Adipose tissue (tissue), 3 donors: Measurements from ENCODE around the gene CHMP4B. TPM values are rescaled to one million over a fixed set of nuclear protein-coding genes. Genes with fewer than 3 reads are reported as not detected.

Source experiments
- H3K27ac ChIP-seq: one replicate; pipeline ENCODE4 v1.5.1; 2013; ENCODE audit warnings: low read depth, low read length
- WGBS, 3 donors: extraction: QIAGEN DNeasy Blood & Tissue Kit; methylation state at CpG; one replicate each; pipeline ENCODE4 v1.1.7; 2013; 5-methylcytosine and 5-hydroxymethylcytosine counted together
- polyA plus RNA-seq, 3 donors: library from polyadenylated mRNA; stranded (reverse); fragments of 200-250 nt; gene quantifications; one replicate each; pipeline ENCODE4 v1.2.3, GENCODE V29; 2013
- donor health status: healthy with polysubstance abuse.
- donor health status: Bipolar disorder and iron deficiency.
- donor health status: healthy.

The CHMP4B gene, protein sequence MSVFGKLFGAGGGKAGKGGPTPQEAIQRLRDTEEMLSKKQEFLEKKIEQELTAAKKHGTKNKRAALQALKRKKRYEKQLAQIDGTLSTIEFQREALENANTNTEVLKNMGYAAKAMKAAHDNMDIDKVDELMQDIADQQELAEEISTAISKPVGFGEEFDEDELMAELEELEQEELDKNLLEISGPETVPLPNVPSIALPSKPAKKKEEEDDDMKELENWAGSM
- polyA plus RNA-seq, result 100 to 1,000 TPM in 1 of 3 donors, 10 to 100 TPM in 2; 50.9 to 131 (median 97.2) TPM

DNA sequence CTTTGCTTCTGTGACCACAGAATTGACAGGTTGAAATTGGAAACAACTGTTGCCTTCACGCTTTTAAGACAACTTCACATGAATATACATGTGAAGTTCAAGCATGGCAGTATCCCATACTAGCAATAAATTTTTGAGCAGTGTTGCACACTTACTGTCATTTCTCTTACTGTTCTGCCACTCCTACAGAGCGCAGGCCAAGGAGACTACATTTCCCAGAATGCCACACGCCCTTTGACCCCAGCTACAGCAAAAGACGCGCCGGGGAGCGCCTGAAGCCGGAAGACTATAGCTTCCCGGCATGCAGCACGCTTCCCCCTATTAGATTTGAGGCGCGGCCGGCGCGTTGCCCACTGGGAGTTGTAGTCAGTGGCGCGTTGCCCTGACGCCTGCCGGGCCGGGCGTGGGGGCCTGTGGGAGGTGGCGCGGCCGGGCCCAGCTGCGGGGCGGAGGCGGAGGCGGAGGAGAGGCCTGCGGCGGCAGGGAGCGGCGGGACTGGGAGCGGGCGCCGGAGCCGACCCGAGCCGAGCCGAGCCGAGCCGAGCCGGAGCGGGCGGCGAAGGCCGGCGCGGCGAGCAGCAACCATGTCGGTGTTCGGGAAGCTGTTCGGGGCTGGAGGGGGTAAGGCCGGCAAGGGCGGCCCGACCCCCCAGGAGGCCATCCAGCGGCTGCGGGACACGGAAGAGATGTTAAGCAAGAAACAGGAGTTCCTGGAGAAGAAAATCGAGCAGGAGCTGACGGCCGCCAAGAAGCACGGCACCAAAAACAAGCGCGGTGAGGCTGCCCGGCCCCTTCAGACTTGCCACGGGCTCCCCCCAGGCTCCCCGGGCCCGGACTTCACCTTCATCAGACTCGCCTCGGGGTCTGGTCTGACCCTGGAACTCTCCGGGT is at the start of gene CHMP4B:
Gene CHMP4B, plus strand, starts transcription at position 464 of the 891 bp plus-strand sequence. Its CDS starts 121 bp downstream, at position 585.
- 0 to 1% (median 0%) methylated on average over 58 to 71 of the region's 71 CpGs for WGBS, 3 donors
- peak within 1 kb of the TSS; percentile 98 for H3K27ac ChIP-seq

- WGBS, 3 donors, result 93 to 95% (median 94%) methylated on average over 13 of the region's 13 CpGs
- no peak overlapping the region for H3K27ac ChIP-seq
Measured at GRCh38 chr20:33761698-33762250, 49.4 kb upstream of the CHMP4B start.

GRCh38 chr20:33765099-33765498 is 46.0 kb upstream of the CHMP4B start:
- 82 to 91% (median 84%) methylated on average over 2 of the region's 2 CpGs for WGBS, 3 donors
- no peak overlapping the region for H3K27ac ChIP-seq

GRCh38 chr20:33765592-33765991 is 45.6 kb upstream of the CHMP4B start:
- H3K27ac ChIP-seq, result no peak overlapping the region
- 92 to 95% (median 94%) methylated on average over 5 of the region's 5 CpGs for WGBS, 3 donors

DNA sequence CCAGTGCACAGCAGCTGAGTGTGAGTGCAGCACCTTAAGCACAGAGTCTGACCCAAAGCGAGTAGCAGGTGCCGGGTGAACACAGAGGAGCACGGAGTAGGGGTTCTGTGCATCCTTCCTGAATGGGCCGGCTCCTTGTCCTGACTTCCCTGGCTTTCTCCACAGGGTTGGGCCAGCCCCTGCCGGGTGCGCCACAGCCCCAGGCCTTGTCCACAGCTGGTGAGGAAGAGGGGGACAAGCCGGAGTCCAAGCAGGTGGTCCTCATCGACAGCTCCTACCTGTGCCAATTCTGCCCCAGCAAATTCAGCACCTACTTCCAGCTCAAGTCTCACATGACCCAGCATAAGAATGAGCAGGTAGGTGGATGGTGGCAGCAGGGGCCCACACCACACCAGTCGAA is 44.5 kb upstream of the CHMP4B start:
- WGBS, 3 donors, result 95% methylated on average over 9 of the region's 9 CpGs
- H3K27ac ChIP-seq, result no peak overlapping the region

GRCh38 chr20:33767777-33768138 is 43.4 kb upstream of the CHMP4B start:
- 95 to 98% (median 96%) methylated on average over 2 of the region's 2 CpGs for WGBS, 3 donors
- H3K27ac ChIP-seq, result no peak overlapping the region

DNA sequence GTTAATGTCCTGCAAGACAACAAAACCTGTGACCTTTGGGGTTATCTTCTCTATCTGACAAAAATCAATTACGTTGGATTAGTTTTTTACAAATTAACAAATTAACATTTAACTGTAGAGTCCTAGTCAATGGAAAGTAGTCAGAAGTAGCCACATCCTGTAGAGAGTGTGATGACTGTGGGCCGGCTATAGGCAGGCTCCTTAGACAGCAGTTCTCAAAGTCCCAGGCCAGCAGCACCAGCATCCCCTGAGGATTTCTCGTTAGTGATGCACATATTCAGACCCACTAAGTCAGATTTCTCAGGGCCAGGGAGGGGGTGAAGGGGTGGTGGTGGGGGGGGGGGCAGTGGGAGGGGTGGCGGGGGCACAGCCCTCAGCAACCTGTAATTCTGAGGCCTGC is 42.1 kb upstream of the CHMP4B start:
- WGBS, 3 donors, result 86 to 90% (median 89%) methylated on average over 4 of the region's 4 CpGs

GRCh38 chr20:33770005-33770404 is 41.1 kb upstream of the CHMP4B start:
- WGBS, 3 donors, result 70 to 75% (median 71%) methylated on average over 10 of the region's 10 CpGs

More for the DNA sequence above, 42.1 kb upstream of the CHMP4B start:
- no peak overlapping the region for H3K27ac ChIP-seq

GRCh38 chr20:33771938-33772337 is 39.2 kb upstream of the CHMP4B start:
- WGBS, 3 donors, result 95 to 96% (median 95%) methylated on average over 5 of the region's 5 CpGs
- H3K27ac ChIP-seq, result no peak overlapping the region

More at GRCh38 chr20:33770005-33770404, 41.1 kb upstream of the CHMP4B start:
- H3K27ac ChIP-seq, result no peak overlapping the region

- 88 to 92% (median 92%) methylated on average over 3 of the region's 3 CpGs for WGBS, 3 donors
- no peak overlapping the region for H3K27ac ChIP-seq
Measured at GRCh38 chr20:33772439-33772838, 38.7 kb upstream of the CHMP4B start.

DNA sequence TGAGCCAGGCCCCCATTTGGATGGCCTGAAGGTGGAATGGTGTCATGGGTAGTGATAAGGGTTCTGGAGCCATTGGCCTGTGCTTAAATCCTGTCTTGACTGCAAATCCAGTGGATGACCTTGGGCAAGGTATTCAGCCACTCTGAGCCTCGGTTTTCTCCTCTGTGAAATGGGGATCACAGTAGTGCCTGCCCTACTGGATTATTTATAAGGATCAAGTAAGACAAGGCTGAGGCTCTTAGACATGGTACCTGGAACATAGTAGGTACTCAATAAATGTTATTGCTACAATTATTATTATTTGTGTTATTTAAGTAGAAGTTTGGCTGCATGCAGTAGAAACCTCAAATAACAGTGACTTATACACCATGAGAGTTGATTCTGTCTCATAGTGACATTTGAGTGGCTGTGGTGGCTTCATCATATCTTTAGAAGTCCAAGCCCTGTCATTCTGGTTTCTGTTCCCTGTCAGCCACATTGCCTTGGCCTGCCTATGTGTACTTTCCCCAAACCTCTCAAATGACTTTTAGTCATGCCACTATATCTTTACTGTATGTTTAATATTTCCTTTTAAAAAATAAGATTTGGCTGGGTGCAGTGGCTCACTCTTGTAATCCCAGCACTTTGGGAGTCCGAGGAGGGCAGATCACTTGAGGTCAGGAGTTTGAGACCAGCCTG is 37.6 kb upstream of the CHMP4B start:
- H3K27ac ChIP-seq, result no peak overlapping the region
- 71 to 92% (median 88%) methylated on average over 2 of the region's 2 CpGs for WGBS, 3 donors

DNA sequence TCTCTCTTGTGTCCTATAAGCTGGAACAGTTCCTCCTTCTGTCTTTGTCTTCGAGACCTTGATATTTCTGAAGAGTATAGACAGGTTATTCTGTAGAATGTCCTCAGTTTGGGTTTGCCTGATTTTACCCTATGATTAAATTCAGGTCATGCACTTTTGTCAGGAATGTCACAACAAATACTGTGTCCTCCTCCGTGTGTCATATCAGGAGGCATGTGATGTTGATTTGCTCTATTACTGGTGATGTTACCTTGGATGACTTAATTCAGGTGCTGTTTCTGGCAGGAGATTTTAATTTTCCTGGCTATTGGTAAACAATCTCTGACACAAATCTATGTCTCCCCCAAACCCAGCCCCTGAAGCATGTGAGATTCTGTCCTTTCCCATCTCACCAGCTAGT is 33.3 kb upstream of the CHMP4B start:
- H3K27ac ChIP-seq, result no peak overlapping the region
- 69 to 92% (median 89%) methylated on average over 2 of the region's 2 CpGs for WGBS, 3 donors

- 83 to 98% (median 92%) methylated on average over 4 of the region's 4 CpGs for WGBS, 3 donors
- no peak overlapping the region for H3K27ac ChIP-seq
Measured at GRCh38 chr20:33781133-33781532, 30.0 kb upstream of the CHMP4B start.

DNA sequence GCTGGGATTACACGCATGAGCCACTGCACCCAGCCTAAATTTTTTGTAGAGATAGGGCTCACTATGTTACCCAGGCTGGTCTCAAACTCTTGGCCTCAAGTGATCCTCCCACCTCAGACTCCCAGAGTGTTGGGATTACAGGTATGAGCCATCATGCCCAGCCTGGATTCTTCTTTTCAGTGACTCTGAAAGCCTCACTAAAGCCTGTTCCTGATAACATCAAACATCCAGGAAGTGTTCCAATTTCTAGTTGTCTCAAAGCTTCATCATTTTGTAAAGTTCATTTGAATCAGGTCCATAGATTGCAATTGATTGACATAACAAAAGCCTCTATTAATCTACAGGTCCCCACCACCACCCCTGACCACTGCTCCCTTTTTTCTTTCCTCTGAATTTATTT is 29.2 kb upstream of the CHMP4B start:
- 88 to 100% (median 100%) methylated on average over 1 of the region's 1 CpG for WGBS, 3 donors
- H3K27ac ChIP-seq, result no peak overlapping the region

DNA sequence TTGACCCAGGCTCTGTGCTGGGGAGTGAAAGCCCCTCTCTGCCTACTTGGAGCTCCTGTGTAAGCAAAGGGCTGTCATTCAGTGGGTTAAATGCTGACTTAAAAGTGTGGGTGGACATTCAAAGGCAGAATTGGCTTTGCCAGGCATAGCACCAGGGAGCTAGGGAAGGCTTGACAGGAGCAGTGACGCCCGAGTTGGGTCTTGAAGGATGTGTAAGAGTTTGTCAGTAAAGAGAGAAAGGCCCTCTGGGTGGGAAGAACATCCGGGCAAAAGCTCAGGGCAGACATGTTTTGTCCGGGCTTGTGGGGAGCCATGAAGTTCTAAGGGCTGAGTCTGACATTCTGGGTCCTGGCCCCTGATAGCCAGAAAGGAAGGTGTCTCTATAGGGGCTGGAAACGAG is 27.9 kb upstream of the CHMP4B start:
- 77 to 89% (median 78%) methylated on average over 5 of the region's 5 CpGs for WGBS, 3 donors
- no peak overlapping the region for H3K27ac ChIP-seq

GRCh38 chr20:33783818-33784217 is 27.3 kb upstream of the CHMP4B start:
- no peak overlapping the region for H3K27ac ChIP-seq
- 75 to 90% (median 79%) methylated on average over 5 of the region's 5 CpGs for WGBS, 3 donors

GRCh38 chr20:33784225-33784624 is 26.9 kb upstream of the CHMP4B start:
- no peak overlapping the region for H3K27ac ChIP-seq
- WGBS, 3 donors, result 75 to 83% (median 81%) methylated on average over 2 of the region's 2 CpGs

GRCh38 chr20:33785503-33785902 is 25.6 kb upstream of the CHMP4B start:
- no peak overlapping the region for H3K27ac ChIP-seq
- 62 to 91% (median 67%) methylated on average over 5 of the region's 5 CpGs for WGBS, 3 donors
